Vagina (tissue), 2 donors: ENCODE results near the gene DDI2.

Experiments used
- CTCF ChIP-seq, 3 experiments: fragments of 450-650 bp in 2 of 3; fragments of 200-600 bp in 1 of 3; sonication (generic) in 1 of 3; IDR thresholded peaks; one replicate each; pipeline ENCODE4 v1.5.1; 2017 to 2019; ENCODE audit warnings: antibody characterized with exemption in 3 of 3, mild to moderate bottlenecking in 2 of 3, moderate library complexity in 2 of 3
- POLR2A ChIP-seq, 2 donors: fragments of 450-650 bp; IDR thresholded peaks; one replicate each; pipeline ENCODE4 v1.6.1; 2017; ENCODE audit warnings: antibody characterized with exemption in 2 of 2, mild to moderate bottlenecking in 2 of 2, moderate library complexity in 2 of 2
- POLR2AphosphoS5 ChIP-seq, 2 donors: sonication (generic); formaldehyde crosslinking; IDR thresholded peaks; one replicate each; pipeline ENCODE4 v1.9.0; 2017; ENCODE audit warnings: antibody characterized with exemption in 2 of 2, mild to moderate bottlenecking in 2 of 2, low read depth in 1 of 2; ENCODE audit not compliant: insufficient read depth in 1 of 2

- no peak for TF ChIP-seq CTCF (IDR thresholded peaks at IDR 0.05)
- no peak for TF ChIP-seq POLR2AphosphoS5 (IDR thresholded peaks at IDR 0.05; ENCODE audit: insufficient read depth in 1 of 2, low read depth in 1 of 2)
- no peak for TF ChIP-seq POLR2A (IDR thresholded peaks at IDR 0.05)
Measured at GRCh38 chr1:15620902-15621682, 3.8 kb downstream of the DDI2 start.
